IMR-90 (cell line): Measurements from ENCODE around the gene FST. TPM values are rescaled to one million over a fixed set of nuclear protein-coding genes. Genes with fewer than 3 reads are reported as not detected.

Experiments used
- ATAC-seq: fragments of 200-7000 bp; cut with Tn5 transposase; 2 replicates; pipeline ENCODE4 v1.9.1; 2020; ENCODE audit warnings: low read depth, mild to moderate bottlenecking, moderate library complexity
- BruUV-seq: library from RNA; stranded (reverse); fragments of 400-500 nt; replicated peaks from 2 replicates; lab custom pipeline; 2021; lab: Mats Ljungman, UMichigan
- CTCF ChIA-PET: fragments of 300-600 bp; formaldehyde crosslinking; extraction: SDS; loops from one replicate; lab custom pipeline; 2021; ENCODE audit warnings: antibody characterized with exemption; lab: Yijun Ruan, JAX
- POLR2A ChIA-PET: fragments of 300-600 bp; sonication (Branson Sonifier 250); formaldehyde crosslinking; loops from one replicate; lab custom pipeline; 2022; ENCODE audit warnings: antibody characterized with exemption; ENCODE audit not compliant: unreplicated experiment; lab: Charles Lee
- DNase-seq: peaks from one replicate; pipeline ENCODE4 v3.0.0; 2013
- H2AFZ ChIP-seq: replicated peaks from 2 replicates; pipeline ENCODE3; 2013; ENCODE audit warnings: low read length, mild to moderate bottlenecking; ENCODE audit not compliant: poor library complexity
- H2AK5ac ChIP-seq: 2 replicates; pipeline ENCODE4 v1.6.1; 2013; ENCODE audit warnings: low read depth, low read length, inconsistent platforms
- H2AK9ac ChIP-seq: replicated peaks from 2 replicates; pipeline ENCODE3; 2013; ENCODE audit warnings: mild to moderate bottlenecking, low read depth, low read length, moderate library complexity; ENCODE audit not compliant: poor library complexity
- H2BK120ac ChIP-seq: 2 replicates; pipeline ENCODE4 v1.6.1; 2013; ENCODE audit warnings: low read depth, low read length, inconsistent platforms
- H2BK15ac ChIP-seq: 3 replicates; pipeline ENCODE4 v1.6.1; 2013; ENCODE audit warnings: low read depth, low read length, inconsistent platforms
- H2BK20ac ChIP-seq: 2 replicates; pipeline ENCODE4 v1.6.1; 2013; ENCODE audit warnings: low read depth, mild to moderate bottlenecking, inconsistent platforms, low read length, moderate library complexity
- H2BK5ac ChIP-seq: 2 replicates; pipeline ENCODE4 v1.6.1; 2013; ENCODE audit warnings: mild to moderate bottlenecking, low read depth, low read length, inconsistent platforms; ENCODE audit not compliant: poor library complexity, severe bottlenecking
- H3K14ac ChIP-seq: replicated peaks from 2 replicates; pipeline ENCODE4 v1.6.1; 2013; ENCODE audit warnings: low read depth, low read length, inconsistent platforms
- H3K18ac ChIP-seq: 2 replicates; pipeline ENCODE4 v1.6.1; 2013; ENCODE audit warnings: low read depth, low read length, control low read depth
- H3K23ac ChIP-seq: 2 replicates; pipeline ENCODE4 v1.6.1; 2013; ENCODE audit warnings: low read depth, low read length, inconsistent platforms
- H3K27ac ChIP-seq: 2 replicates; pipeline ENCODE4 v1.5.1; 2013; ENCODE audit warnings: mild to moderate bottlenecking, control low read depth, low read length; ENCODE audit not compliant: insufficient read depth
- H3K27me3 ChIP-seq: 2 replicates; pipeline ENCODE4 v1.6.1; 2013; ENCODE audit warnings: low read length; ENCODE audit not compliant: control insufficient read depth, insufficient read depth
- H3K36me3 ChIP-seq: 2 replicates; pipeline ENCODE4 v1.6.1; 2013; ENCODE audit warnings: low read length, mixed read lengths; ENCODE audit not compliant: control insufficient read depth, insufficient read depth
- H3K4ac ChIP-seq: 2 replicates; pipeline ENCODE4 v1.6.1; 2013; ENCODE audit warnings: low read depth, low read length, inconsistent platforms
- H3K4me1 ChIP-seq: 2 replicates; pipeline ENCODE4 v1.6.1; 2013; ENCODE audit warnings: low read length, mixed read lengths; ENCODE audit not compliant: control insufficient read depth, insufficient read depth
- H3K4me2 ChIP-seq: 2 replicates; pipeline ENCODE4 v1.6.1; 2013; ENCODE audit warnings: low read depth, mild to moderate bottlenecking, control low read depth, low read length, moderate library complexity
- H3K4me3 ChIP-seq: 2 replicates; pipeline ENCODE4 v1.5.1; 2013; ENCODE audit warnings: low read depth, mild to moderate bottlenecking, control low read depth, low read length, moderate library complexity; ENCODE audit not compliant: insufficient read depth
- H3K56ac ChIP-seq: 2 replicates; pipeline ENCODE4 v1.6.1; 2013; ENCODE audit warnings: low read length, inconsistent platforms; ENCODE audit not compliant: insufficient read depth; ENCODE audit errors: extremely low read depth
- H3K79me1 ChIP-seq, 2 experiments: 2 replicates each; pipeline ENCODE4 v1.6.1; 2013; ENCODE audit warnings: low read length in 2 of 2, inconsistent platforms in 1 of 2, low read depth in 1 of 2
- H3K9ac ChIP-seq: 2 replicates; pipeline ENCODE4 v1.6.1; 2013; ENCODE audit warnings: low read depth, low read length, control low read depth
- H3K9me1 ChIP-seq: 2 replicates; pipeline ENCODE4 v1.6.1; 2013; ENCODE audit warnings: low read length, inconsistent platforms; ENCODE audit not compliant: insufficient read depth
- H3K9me3 ChIP-seq: 2 replicates; pipeline ENCODE4 v1.6.1; 2013; ENCODE audit warnings: low read length; ENCODE audit not compliant: control insufficient read depth, insufficient read depth
- H4K20me1 ChIP-seq: 2 replicates; pipeline ENCODE4 v1.6.1; 2013; ENCODE audit warnings: low read length, inconsistent platforms; ENCODE audit not compliant: insufficient read depth
- H4K5ac ChIP-seq: 2 replicates; pipeline ENCODE4 v1.6.1; 2013; ENCODE audit warnings: mild to moderate bottlenecking, low read depth, low read length, control low read depth
- H4K8ac ChIP-seq, 2 experiments: 2 replicates each; pipeline ENCODE4 v1.6.1; 2013; ENCODE audit warnings: low read depth in 2 of 2, low read length in 2 of 2, control low read depth in 1 of 2, inconsistent platforms in 1 of 2
- H4K91ac ChIP-seq: 2 replicates; pipeline ENCODE4 v1.6.1; 2013; ENCODE audit warnings: low read depth, low read length, inconsistent platforms; ENCODE audit not compliant: insufficient read depth
- CEBPB ChIP-seq: IDR thresholded peaks from 2 replicates; pipeline ENCODE4 v1.6.1; 2012; ENCODE audit warnings: low read depth, low read length, improper control_type of control experiment
- CHD1 ChIP-seq: IDR thresholded peaks from 2 replicates; pipeline ENCODE4 v1.6.1; 2012; ENCODE audit warnings: low read depth, low read length, improper control_type of control experiment
- CTCF ChIP-seq: conservative IDR thresholded peaks from 2 replicates; pipeline ENCODE4 v1.5.1; 2012; ENCODE audit warnings: mild to moderate bottlenecking, low read depth, low read length, improper control_type of control experiment
- ELK1 ChIP-seq: fragments of 150-350 bp; IDR thresholded peaks from 2 replicates; pipeline ENCODE4 v1.6.1; 2016; ENCODE audit warnings: low read depth, mild to moderate bottlenecking, low read length, moderate library complexity, borderline replicate concordance
- FOS ChIP-seq: fragments of 150-350 bp; IDR thresholded peaks from 2 replicates; pipeline ENCODE4 v1.6.1; 2016; ENCODE audit warnings: low read depth, low read length
- MAZ ChIP-seq: IDR thresholded peaks from 2 replicates; pipeline ENCODE4 v1.6.1; 2012; ENCODE audit warnings: low read depth, mild to moderate bottlenecking, low read length, improper control_type of control experiment, moderate library complexity, borderline replicate concordance
- NFE2L2 ChIP-seq: fragments of 150-350 bp; IDR thresholded peaks from 2 replicates; pipeline ENCODE4 v1.6.1; 2016; ENCODE audit warnings: low read depth, mild to moderate bottlenecking, low read length
- RFX5 ChIP-seq: IDR thresholded peaks from 2 replicates; pipeline ENCODE4 v1.8.0; 2012; ENCODE audit warnings: low read depth, mild to moderate bottlenecking, low read length, moderate library complexity
- SMC3 ChIP-seq: fragments of 150-350 bp; IDR thresholded peaks from 2 replicates; pipeline ENCODE4 v1.6.1; 2016; ENCODE audit warnings: low read depth, mild to moderate bottlenecking, antibody characterized with exemption, low read length, moderate library complexity
- WGBS, 2 experiments: methylation state at CpG; one replicate each; pipeline versions ENCODE4 v1.1.5 to v1.1.7; 2013; ENCODE audit warnings: missing lambda C conversion rate in 2 of 2; ENCODE audit not compliant: insufficient read length in 1 of 2; ENCODE audit errors: extremely low coverage in 2 of 2; 5-methylcytosine and 5-hydroxymethylcytosine counted together
- dilution Hi-C: fragments of 300-500 bp; cut with HindIII; formaldehyde crosslinking; loops from one replicate; pipeline ENCODE4 v1.14.3; 2018; ENCODE audit warnings: low sequenced_read_pairs; ENCODE audit not compliant: unreplicated experiment
- in situ Hi-C: fragments of 300-500 bp; cut with MboI; formaldehyde crosslinking; loops from 3 replicates; pipeline ENCODE4 v1.14.3; 2019; ENCODE audit warnings: low sequenced_read_pairs, inconsistent platforms, mixed read lengths
- intact Hi-C: fragments of 100-400 bp; cut with micrococcal nuclease; formaldehyde crosslinking; loops from 2 replicates; pipeline ENCODE4 v1.10.0; 2022
- polyA plus RNA-seq, 3 experiments: library from polyadenylated mRNA; depleted of rRNA; stranded (reverse); fragments of >200 nt; gene quantifications; 2 replicates each; pipeline ENCODE4 v1.2.3, GENCODE V29; 2012; ENCODE audit warnings: low replicate concordance in 1 of 3
- total RNA-seq: library from RNA; depleted of rRNA; stranded (reverse); fragments of >200 nt; gene quantifications from 2 replicates; pipeline ENCODE4 v1.2.3, GENCODE V29; 2012

Gene FST
- total and polyA plus RNA-seq, 2 of the 4 experiments (the other 2 are of a cell fraction): 141 to 195 TPM

GRCh38 chr5:53454719-53455000, 25.8 kb upstream of the FST start:
- Histone ChIP-seq H2BK15ac (no peak overlapping the region), H3K27ac (no peak overlapping the region), H3K18ac (no peak overlapping the region), H3K4me1 (no peaks in the 10 kb centered on the region), H2AK9ac (no peak overlapping the region), H2AFZ (no peak overlapping the region), H3K4me3 (no peak overlapping the region), H4K8ac (no peak overlapping the region), H2BK20ac (no peak overlapping the region), H3K23ac (no peak overlapping the region), H3K56ac (no peak overlapping the region), H3K14ac (no peak overlapping the region), H3K36me3 (no peaks in the 10 kb centered on the region), H3K9ac (no peak overlapping the region), H2AK5ac (no peak overlapping the region), H2BK5ac (no peak overlapping the region), H3K9me3 (no peaks in the 10 kb centered on the region), H3K27me3 (no peaks in the 10 kb centered on the region), H4K5ac (no peak overlapping the region), H4K91ac (no peak overlapping the region), H4K20me1 (no peaks in the 10 kb centered on the region), H3K79me1 (no peaks in the 10 kb centered on the region), H3K9me1 (no peaks in the 10 kb centered on the region), H3K4ac (no peak overlapping the region), H3K4me2 (no peak overlapping the region), H2BK120ac (no peak overlapping the region)
- ATAC-seq (no peak), DNase-seq (no peak)
- in situ Hi-C loops (no loop called here), intact Hi-C loops (no loop called here), dilution Hi-C loops (no loop called here)
- TF ChIP-seq NFE2L2 (no peak), CTCF (no peak), CHD1 (no peak), CEBPB (no peak), ELK1 (no peak), SMC3 (no peak), MAZ (no peak), RFX5 (no peak), FOS (no peak)
- ChIA-PET POLR2A (interaction anchor here (0.5 kb wide), 1 partner anchor 162 kb away, joined by 3 read pairs; no protein-coding TSS in a partner anchor), CTCF (interaction anchor here (1.3 kb wide), 1 partner anchor 780 kb away, joined by 3 read pairs; no protein-coding TSS in a partner anchor)
- no CpG with 5 or more reads among the region's 1 CpG for WGBS, 2 experiments
- no TSS peak for BruUV-seq
